ENCODE data around the gene TMEM107.
"Not testable (repeated sequence)": the region's sequence is repeated elsewhere in the genome, so short reads cannot be mapped to it uniquely, and the experiment has no call there.

The TMEM107 gene

DNA sequence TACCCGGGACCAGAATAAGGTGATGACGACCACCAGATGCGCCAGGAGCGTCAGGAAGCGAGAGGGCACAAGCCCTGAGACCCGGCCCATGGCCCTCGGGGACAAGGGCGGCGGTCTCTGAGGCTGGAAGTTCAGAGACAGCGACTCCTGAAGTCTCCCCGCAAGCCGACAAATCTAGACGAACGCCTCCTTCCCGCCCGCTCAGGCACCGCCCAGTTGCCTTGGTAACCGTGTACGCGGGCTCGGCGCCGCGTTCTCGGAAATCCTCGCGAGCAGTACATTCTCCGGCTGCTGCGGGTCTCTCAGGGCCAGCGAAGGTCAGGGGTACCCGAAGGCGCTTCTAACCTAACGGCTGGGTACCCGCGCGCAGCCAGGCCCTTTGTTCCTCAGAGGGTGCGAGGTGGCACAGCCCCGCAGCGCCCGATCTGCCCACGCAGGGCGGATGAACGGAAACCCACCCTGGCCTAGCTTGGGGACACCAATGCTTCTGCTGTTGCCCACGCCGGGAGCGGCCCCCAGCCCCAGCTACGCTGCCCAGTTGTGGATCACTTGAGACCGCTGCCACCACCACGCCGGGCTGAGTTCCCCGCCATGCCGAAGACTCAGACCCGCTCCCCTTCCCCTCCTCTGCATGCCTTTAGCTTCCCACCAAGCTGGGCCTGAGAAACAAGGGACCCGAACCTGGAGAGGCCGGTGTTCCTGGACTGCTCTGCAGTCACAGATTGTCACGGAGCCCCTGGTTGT lies at the start of gene TMEM107:
Gene TMEM107 (minus strand): TSS at position 184 of the 744 bp plus-strand sequence. CDS start 94 bp downstream, at position 90.
- DNase-seq (ENCODE audit: low read depth in 2 of 2), result peak in 1 of 2 experiments; percentile 42

DNA sequence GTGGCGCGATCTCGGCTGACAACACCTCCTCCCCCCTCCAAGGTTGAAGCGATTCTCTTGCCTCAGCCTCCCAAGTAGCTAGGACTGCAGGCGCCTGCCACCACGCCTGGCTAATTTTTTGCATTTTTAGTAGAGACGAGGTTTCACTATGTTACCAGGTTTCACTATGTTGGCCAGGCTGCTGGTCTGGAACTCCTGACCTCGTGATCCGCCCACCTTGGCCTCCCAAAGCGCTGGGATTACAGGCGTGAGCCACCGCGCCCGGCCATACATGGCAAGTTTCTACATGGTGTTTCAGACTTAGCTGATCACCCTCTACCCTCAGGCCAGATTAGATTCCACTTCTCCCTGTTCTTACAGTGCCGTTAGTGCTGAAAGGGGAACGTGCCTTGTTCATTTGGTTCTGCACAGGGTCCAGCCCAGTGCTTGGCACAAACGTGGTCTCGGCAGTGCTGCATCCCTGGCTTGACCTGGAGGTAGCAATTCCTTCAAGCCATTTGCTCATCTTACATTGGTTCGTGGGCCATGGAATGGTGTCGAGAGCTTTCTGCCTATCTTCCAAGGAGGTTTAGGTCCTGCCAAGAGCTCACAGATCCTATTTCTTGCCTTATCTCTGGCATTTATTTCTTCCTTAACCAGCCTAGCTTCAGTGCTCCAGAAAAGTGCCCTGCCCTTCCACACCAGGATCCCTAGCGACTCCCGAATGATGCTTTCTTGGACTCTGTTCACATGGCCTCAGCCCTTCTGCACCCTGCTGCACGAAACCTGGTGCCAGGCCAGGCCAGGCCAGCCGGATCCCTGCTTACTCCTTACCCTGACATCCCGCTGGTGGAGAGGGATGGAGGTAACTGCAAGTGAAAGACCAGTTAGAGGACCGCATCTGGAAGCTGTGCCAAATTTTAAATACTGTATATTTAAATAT lies 49.0 kb upstream of the TMEM107 start:
- no peak for DNase-seq (ENCODE audit: low read depth in 2 of 2)

DNA sequence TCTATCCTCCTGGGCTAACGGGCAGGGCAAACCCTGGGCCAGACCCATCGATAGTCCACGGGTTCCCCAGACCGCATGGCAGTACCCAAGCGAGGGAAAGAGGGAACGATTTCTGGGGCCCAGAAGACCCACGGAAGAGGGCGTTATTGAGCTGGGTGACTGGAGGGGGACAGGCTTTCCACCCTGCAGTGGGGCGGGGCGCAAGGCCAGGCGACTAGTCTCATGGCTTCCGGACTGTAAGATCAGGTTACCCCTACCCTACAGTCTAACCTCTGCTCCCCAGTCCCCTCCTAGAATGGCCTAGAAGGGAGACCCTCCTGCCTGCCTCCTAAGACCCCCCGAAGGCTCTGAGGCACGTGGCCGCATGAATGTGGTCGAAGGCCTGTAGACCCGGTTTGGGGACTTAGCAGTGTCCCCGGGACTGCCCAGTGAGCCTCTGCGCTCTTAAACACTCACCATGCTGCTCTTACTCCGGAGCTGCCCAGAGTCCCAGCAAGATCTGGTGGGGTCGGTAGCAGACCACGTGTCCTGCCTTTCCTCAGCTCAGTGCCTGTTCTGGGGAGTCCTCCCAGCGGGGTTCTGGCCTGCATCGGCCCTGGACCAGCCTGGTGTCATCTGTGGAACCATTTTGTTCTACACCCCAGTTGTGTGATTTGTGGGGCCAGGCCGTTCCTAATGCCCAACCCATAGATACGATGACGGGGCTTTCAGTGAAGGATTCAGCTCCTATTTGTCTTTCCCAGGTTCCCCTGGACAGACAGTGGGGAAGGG lies 47.4 kb upstream of the TMEM107 start:
- no peak for DNase-seq (ENCODE audit: low read depth in 2 of 2)

DNA sequence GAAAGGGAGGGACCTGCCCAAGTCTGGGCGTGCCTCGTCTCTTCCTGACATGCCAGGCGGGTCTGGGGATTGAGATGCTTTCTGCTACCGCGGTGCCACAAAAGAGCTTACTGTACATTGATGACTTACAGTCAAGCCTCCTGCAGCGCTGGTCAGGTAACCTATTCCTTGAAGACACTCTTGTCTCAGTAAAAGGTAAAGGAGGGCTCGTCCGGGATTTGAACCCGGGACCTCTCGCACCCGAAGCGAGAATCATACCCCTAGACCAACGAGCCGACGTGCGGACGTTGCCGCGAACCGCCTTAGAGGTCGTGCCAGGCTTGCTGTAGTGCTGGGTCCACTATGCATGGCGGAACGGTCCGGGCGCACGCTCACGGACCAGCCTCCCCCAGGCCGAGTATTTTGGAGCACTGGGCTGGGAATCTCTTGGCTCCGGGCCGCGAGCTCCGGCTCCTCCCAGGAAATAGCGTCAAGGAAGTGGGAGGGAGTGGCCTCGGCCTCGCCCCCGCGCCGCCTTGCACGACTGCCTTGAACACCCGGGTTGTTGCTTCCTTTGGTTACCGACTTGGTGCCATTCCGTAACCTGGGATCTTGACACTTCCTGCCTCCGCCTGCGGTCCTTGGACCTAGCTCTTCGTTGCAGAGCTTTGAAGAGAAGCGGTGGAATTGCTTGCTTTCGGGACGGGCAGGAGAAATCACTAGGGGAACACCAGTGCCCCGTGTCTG lies 46.6 kb upstream of the TMEM107 start:
- peak; percentile 87 to 92 for DNase-seq (ENCODE audit: low read depth in 2 of 2)

DNA sequence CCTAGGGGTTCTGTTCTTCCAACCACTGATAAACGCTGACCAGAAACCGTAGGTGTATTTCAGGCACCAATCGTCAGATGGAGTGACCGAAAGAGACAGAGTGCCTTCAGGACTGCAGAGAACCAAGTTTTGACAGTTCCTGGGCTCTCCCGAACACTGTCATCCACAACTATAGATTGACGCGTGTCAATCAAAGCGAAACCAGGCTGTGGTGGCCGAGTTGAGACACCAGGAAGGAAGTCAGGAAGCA lies 46.1 kb upstream of the TMEM107 start:
- no peak for DNase-seq (ENCODE audit: low read depth in 2 of 2)

DNA sequence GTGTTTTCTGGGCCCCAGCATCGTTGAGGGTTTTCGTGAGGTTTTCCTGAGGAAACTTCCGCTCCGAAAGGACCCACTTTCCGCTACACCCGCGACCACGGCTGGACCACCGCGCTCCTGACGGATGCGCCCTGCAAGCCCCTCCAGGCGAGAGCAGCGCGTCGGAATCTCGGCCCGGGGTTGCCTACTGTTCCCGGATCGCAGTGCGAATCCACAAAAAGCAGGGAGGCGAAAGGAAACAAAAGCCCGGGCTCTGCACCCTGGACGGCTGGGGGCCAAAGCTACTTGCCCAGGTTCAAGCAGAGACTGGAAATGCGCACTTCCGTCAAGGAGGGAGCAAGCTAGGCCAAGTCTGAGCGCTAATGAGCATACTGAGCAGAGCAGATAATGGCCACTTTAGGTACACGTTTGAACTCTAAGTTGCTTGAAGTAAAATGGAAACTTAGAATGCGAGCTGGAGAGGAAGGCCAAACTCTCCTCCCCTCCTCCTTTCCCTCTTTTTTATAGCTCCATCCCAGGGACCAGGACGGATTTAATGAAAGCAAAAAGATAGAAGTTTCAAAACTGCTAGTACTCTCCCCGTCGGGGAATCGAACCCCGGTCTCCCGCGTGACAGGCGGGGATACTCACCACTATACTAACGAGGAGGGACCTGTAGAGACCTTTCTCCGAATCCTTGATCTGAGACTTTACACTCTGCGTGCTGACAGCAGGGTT lies 45.6 kb upstream of the TMEM107 start:
- DNase-seq (ENCODE audit: low read depth in 2 of 2), result peak; percentile 69 to 76

DNA sequence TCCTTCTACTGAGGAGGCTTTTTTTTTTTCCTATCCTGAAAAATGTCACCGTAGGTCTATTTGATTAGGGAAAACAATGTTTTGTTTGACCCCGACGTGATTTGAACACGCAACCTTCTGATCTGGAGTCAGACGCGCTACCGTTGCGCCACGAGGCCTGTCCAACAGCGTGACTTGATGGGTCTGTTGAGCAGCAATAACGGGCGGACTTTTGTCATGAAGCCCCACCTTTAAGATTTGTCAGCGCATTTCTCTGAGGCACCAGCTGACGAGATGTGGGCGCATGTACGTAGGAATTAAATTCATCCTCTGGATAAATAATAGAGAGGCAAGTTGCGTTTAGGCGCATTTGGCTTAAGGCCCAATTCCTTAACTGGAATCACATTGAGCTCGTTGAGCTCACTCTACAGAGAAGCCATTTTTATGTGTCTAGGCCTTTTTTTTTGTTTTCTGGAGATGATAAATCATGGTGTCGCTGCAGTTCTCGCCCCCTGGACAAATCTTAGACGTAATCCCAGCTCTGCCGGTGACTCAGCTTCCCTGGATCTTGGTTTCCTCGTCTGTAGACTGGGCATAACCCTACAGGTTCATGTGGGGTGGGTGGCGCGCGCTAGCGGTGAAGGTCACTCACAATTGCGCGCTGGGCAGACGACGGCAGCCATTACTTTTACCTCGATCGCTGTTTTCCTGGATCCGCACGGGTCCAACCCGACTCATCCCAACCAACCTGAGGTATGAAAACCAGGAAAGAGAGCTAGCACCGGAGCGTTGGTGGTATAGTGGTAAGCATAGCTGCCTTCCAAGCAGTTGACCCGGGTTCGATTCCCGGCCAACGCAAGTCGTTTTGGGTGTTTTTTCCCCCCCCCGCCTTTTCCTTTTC lies 44.8 kb upstream of the TMEM107 start:
- peak; percentile 82 to 86 for DNase-seq (ENCODE audit: low read depth in 2 of 2)

DNA sequence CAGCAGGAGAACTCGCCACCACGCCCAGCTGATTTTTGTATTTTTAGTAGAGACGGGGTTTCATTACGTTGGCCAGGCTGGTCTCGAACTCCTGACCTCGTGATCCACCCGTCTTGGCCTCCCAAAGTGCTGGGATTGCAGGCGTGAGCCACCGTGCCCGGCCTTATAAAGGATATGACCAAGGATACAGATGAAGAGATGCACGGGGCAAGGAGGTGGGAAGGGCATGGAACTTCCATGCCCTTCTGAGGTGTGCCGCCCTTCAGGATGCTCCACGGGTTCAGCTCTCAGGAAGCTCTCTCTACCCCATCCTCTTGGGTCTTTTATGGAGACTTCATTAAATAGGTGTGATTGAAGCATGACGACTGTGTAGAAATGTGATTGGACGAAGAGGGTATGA lies 37.8 kb upstream of the TMEM107 start:
- DNase-seq (ENCODE audit: low read depth in 2 of 2), result not testable (repeated sequence)

DNA sequence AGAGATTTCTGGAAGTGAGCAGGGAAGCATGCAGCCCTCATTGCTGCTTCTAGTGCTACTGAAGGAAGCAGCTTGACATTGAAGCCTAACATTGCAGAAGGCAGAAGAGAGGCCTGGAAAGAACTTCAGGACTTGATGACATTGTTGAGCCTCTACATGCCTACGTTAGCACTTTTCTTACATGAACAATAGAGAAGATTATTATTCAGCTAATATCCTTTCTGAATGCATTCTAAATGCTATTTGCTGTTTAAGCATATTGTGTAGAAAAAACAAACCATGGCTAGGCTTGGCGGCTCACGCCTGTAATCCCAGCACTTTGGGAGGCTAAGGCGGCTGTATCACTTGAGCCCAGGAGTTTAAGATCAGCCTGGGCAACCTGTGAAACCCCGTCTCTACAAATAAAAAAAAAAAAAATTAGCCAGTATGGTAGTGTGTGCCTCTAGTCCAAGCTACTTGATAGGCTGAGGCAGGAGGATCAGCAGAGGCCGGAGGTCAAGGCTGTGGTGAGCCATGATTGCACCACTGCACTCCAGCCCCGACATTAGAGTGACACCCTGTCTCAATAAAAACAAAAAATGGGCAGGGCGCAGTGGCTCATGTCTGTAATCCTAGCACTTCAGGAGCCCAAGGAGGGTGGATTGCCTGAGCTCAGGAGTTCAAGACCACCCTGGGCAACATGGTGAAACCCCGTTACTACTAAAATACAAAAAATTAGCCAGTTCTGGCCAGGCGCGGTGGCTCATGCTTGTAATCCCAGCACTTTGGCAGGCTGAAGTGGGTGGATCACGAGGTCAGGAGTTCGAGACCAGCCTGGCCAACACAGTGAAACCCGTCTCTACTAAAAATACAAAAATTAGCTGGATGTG lies 36.4 kb upstream of the TMEM107 start:
- no peak for DNase-seq (ENCODE audit: low read depth in 2 of 2)

DNA sequence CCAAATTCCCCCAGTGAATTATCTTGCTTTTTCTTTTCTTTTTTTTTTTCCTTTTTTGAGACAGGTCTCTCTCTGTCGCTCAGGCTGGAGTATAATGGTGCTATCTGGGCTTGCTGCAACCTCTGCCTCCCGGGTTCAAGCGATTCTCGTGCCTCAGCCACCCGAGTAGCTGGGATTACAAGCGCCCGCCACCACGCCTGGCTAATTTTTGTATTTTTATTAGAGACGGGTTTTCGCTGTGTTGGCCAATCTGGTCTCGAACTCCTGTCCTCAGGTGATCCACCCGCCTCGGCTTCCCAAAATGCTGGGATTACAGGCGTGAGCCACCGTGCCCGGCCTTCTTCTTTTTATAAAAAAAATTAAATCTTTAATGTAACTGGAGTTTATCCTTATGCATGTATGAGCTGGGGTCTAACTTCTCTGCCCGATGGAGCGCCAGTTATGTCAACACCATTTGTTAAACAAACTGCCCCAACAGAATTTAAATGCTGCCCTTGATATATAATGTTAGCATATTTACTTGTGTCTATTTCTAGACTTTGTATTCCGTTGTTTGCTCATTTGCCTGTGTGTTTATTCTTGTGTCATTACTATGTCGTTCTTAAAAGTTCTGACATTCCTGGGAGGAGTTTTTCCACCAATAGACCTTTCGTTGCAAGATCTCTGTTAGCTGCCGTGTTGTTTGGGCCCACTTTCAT lies 34.7 kb upstream of the TMEM107 start:
- DNase-seq (ENCODE audit: low read depth in 2 of 2), result no peak

DNA sequence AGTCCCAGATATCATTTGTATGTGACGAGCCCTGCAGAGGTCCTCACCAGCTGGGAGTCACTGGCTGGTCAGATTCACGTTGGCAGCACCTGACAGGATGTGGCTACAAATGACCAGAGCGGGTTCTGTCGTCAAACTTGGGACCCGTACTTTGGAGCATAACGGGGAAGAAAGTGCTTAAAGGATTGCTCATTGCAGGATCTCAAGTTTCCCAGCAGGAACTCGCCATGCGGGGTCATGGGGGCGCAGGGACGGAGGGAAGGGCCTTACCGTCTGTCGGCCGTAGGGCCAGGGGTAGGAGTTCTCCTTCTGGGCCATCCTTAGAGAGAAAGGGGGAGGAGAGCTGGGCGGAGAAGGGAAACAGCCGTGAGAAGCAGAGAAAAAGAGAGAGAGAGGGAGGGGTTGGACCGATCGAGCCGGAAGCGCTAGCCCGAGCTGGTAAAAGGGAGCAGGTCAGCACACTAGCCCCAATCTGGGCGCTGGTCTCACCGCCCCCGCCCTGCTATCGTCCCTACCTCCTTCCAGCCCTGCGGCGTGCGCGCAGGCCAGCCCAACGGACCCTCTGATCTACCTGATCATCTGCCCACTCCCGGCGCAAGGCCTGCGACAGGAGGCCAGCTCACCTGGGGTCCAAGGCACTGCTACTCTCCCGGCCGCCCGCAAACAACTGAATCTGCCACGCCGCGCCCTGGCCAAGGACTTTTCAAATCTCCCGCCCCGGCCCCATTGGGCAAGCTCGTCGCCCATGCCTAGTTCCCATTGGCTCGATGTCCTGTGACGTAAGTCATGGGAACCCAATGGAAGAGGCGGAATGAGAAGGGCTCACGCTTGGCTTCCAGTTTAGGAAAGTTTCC lies 34.0 kb upstream of the TMEM107 start, which contains the start of gene AURKB:
Gene AURKB (minus strand): TSS at position 669 of the 854 bp plus-strand sequence. CDS start 351 bp downstream, at position 318.
- peak; percentile 92 to 94 for DNase-seq (ENCODE audit: low read depth in 2 of 2)

DNA sequence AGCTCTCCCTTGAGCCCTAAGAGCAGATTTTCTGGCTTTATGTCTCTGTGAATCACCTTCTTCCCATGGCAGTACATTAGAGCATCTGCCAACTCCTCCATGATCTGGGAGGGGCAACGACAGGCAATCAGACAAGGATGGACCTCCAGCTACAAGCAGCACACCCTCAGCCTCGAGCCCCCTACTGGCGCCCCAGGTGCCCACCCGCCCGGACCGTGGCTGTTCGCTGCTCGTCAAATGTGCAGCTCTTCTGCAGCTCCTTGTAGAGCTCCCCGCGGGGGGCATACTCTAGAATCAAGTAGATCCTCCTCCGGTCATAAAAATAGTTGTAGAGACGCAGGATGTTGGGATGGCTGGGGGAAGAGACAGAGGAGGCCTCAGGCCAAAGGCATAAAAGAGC lies 30.4 kb upstream of the TMEM107 start:
- no peak for DNase-seq (ENCODE audit: low read depth in 2 of 2)

DNA sequence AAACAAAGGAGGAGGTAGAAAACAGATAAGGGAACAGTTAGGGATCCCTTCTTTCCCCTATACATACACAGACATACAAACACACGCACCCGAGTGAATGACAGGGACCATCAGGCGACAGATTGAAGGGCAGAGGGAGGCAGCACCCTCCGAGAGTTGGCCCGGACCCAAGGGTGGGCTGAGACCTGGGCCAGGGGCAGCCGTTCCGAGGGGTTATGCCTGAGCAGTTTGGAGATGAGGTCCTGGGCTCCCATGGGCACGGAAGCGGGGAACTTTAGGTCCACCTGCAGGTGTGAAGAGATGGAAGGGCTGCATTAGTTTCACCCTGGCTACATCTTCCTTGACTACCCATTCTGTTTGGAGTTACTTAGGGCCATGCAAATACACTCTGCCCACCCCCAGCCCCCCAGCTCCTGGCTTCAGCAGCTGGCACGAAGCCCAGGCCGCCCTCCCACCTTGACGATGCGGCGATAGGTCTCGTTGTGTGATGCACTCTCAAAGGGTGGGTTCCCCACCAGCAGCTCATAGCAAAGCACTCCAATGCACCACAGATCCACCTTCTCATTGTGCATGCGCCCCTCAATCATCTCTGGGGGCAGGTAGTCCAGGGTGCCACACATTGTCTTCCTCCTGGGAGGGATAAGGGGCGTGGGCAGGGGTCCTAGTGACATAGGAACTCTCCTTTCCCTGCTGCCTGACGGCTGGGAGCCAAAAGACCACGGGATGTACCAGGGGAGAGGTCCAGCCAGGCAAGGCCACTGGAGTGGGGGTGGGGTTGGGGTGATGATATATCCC lies 28.8 kb upstream of the TMEM107 start:
- DNase-seq (ENCODE audit: low read depth in 2 of 2), result no peak

DNA sequence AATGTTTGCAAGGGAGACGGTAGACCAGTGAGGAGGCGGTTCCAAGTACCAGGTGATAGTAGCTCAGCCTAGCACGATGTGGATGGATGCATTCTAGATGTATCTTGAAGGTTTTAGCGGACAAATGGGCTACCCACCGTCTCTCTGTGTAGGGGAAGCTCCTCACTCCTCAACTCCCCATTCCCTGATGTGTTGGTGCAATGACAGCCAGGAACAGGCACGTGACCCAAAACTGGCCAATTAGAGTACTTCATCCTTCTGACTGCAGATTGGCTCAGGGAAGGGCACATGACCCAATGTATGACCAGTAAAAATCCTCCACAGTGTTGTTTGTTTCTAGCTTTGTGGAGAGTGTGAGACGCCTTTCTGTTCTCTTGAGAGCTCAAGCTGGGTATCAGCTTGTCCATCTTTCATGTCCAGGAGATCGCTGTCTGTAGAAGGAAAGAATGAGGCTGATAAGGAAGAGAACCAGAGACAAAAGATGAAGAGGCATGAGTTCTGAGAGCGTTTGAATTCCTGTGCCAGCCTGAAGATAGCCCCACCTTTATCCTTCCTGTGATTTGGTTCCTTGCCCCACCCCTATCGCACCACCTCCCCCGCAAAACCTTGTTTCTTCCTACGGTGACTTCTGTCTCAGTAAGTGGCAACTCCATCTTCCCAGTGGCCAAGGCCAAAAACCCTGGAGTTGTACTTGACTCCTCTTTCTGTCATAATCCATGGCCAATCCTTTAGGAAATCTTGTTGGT lies 16.1 kb upstream of the TMEM107 start:
- peak in 1 of 2 experiments; percentile 71 for DNase-seq (ENCODE audit: low read depth in 2 of 2)

DNA sequence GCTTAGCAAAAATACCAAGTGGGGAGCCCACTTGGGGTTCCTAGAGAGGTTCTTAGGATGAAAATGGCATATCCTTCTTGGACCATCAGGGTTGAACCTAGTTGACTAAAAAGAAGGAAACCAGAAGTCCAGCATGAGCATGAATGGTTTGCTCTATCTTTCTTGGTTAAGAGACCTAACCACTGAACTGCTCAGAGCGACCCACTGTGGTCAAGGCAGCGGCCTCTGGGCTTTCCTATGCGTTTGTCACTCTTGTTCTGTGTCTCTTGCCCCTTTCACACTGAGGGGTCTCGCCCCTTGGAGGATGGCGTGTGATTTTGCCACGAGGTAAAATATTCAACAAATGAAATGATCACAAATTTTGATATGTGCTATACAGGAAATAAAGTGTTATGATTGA lies 14.3 kb upstream of the TMEM107 start:
- DNase-seq (ENCODE audit: low read depth in 2 of 2), result no peak

All from fibroblast of skin of left biceps (primary cell).